Loucy (cell line): ENCODE data around the gene SELENOP.

ENCODE experiments used
- CTCF ChIP-seq: fragments of 200-600 bp; sonication (generic); conservative IDR thresholded peaks from 2 replicates; pipeline ENCODE4 v1.5.1; 2014; ENCODE audit warnings: mild to moderate bottlenecking, antibody characterized with exemption, low read length
- EZH2phosphoT487 ChIP-seq: fragments of 200-600 bp; IDR thresholded peaks from 2 replicates; pipeline ENCODE4 v1.6.1; 2018; ENCODE audit warnings: antibody characterized with exemption, mild to moderate bottlenecking, moderate library complexity, borderline replicate concordance

GRCh38 chr5:42858031-42858643 lies 46.4 kb upstream of the SELENOP start:
- TF ChIP-seq EZH2phosphoT487 (no peak), CTCF (no peak)
